ENCODE measurements around the gene SRSF12.

The SRSF12 gene

DNA sequence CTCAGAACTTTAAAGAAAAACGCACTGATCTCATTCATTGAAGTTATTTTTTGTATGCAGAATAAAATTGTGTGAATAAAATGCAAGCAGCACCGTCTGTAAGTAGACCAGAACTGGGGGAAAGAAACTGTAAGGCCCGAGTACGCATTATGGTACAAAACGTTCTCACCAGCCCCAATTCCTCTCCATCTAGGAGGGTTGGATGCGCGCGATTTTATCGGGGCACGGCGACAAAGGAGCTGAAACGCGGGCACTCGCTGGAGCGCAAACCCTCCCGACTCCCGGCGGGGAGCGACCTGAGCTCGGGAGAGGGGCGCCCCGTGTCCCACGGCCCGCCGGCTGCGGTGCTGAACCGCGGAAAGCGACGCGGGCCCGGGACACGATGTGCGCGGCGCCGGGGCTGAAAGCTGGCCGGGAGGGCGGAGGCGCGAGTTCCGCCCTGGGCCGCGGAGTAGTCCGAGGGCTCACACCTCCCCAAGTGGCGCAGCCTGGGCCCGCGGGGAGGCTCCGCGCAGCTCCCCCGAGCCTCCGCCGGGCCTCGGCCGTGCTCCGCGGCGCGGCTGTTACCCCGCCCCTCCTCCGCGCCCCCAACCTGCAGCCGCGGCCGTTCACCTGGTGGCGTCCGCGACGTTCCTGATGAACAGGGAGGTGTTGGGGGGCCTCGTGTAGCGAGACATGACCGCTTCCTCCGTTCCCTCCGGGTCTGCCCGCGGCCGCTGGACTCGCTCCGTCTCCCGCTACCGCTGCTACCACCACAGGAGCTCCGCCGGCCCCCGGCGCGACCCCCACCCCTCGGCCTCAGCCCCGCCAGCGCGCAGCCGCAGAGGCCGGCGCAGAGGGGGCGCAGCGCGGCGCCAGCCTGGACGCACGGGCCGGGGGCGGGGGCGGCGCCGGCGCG lies at the start of gene SRSF12:
TSS of gene SRSF12 (minus strand) at position 861 of the 898 bp plus-strand sequence. CDS start at position 677, 184 bp downstream.
- Histone ChIP-seq H3K27ac (peak within 1 kb of the TSS; percentile 57), H3K4me3 (ENCODE audit: low read depth, low read length) (peak within 1 kb of the TSS; percentile 73), H3K36me3 (no peaks in the 10 kb centered on the region), H3K27me3 (ENCODE audit: insufficient read depth, low read depth, severe bottlenecking) (no peaks in the 10 kb centered on the region), H3K9me3 (ENCODE audit: severe bottlenecking) (no peaks in the 10 kb centered on the region)
- no peak for TF ChIP-seq CTCF (IDR thresholded peaks at IDR 0.05; ENCODE audit: low read depth, low read length)
- DNase-seq = peak; percentile 54

DNA sequence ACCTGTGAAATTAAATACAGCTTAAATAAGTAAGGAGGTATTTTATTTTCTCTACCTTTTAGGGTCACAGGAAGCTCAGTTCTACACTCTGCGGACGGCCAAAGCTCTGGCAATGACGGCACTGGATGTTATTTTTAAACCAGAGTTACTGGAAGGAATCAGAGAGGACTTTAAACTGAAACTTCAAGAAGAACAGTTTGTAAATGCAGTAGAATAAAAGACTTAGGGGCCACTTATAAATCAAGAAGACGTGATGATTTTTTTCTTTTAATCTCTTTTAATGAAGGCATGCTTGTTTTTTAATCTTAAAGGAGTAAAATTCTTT lies 44.1 kb upstream of the SRSF12 start:
- Histone ChIP-seq H3K27ac (no peak overlapping the region), H3K9me3 (ENCODE audit: severe bottlenecking) (no peaks in the 10 kb centered on the region), H3K4me3 (ENCODE audit: low read depth, low read length) (no peak overlapping the region), H3K36me3 (peaks cover 62% of the 10 kb centered on the region), H3K27me3 (ENCODE audit: insufficient read depth, low read depth, severe bottlenecking) (no peaks in the 10 kb centered on the region)
- no peak for TF ChIP-seq CTCF (IDR thresholded peaks at IDR 0.05; ENCODE audit: low read depth, low read length)
- DNase-seq = no peak

- peaks cover 65% of the 10 kb centered on the region for H3K36me3 ChIP-seq
- no peak overlapping the region for H3K4me3 ChIP-seq (ENCODE audit: low read depth, low read length)
- no peak for TF ChIP-seq CTCF (IDR thresholded peaks at IDR 0.05; ENCODE audit: low read depth, low read length)
- peak; percentile 21 for DNase-seq
- H3K27me3 ChIP-seq (ENCODE audit: insufficient read depth, low read depth, severe bottlenecking) = no peaks in the 10 kb centered on the region
- no peaks in the 10 kb centered on the region for H3K9me3 ChIP-seq (ENCODE audit: severe bottlenecking)
- H3K27ac ChIP-seq = no peak overlapping the region
These were observed 43.6 kb upstream of the SRSF12 start for GRCh38 chr6:89161326-89162046.

GRCh38 chr6:89160331-89161092 lies 42.6 kb upstream of the SRSF12 start:
- no peak for DNase-seq
- Histone ChIP-seq H3K4me3 (ENCODE audit: low read depth, low read length) (no peak overlapping the region), H3K9me3 (ENCODE audit: severe bottlenecking) (no peaks in the 10 kb centered on the region), H3K27me3 (ENCODE audit: insufficient read depth, low read depth, severe bottlenecking) (no peaks in the 10 kb centered on the region), H3K36me3 (peaks cover 71% of the 10 kb centered on the region), H3K27ac (no peak overlapping the region)
- no peak for TF ChIP-seq CTCF (IDR thresholded peaks at IDR 0.05; ENCODE audit: low read depth, low read length)

- no peak for TF ChIP-seq CTCF (IDR thresholded peaks at IDR 0.05; ENCODE audit: low read depth, low read length)
- H3K36me3 ChIP-seq = peaks cover 46% of the 10 kb centered on the region
- no peaks in the 10 kb centered on the region for H3K9me3 ChIP-seq (ENCODE audit: severe bottlenecking)
- no peaks in the 10 kb centered on the region for H3K27me3 ChIP-seq (ENCODE audit: insufficient read depth, low read depth, severe bottlenecking)
- no peak overlapping the region for H3K27ac ChIP-seq
- no peak overlapping the region for H3K4me3 ChIP-seq (ENCODE audit: low read depth, low read length)
- DNase-seq = no peak
These were observed 36.3 kb upstream of the SRSF12 start for GRCh38 chr6:89154131-89154530.

All from WERI-Rb-1 (cell line).